ENCODE measurements around the gene AK5. TPM values are rescaled to one million over a fixed set of nuclear protein-coding genes. Genes with fewer than 3 reads are reported as not detected.

The AK5 gene
- total and polyA plus RNA-seq, 2 of the 13 experiments (the other 11 are each of a cell fraction or from before 2014, with no cell fraction given), result not detected

- TF ChIP-seq ARID5B (CRISPR knock-in tag; IDR thresholded peaks at IDR 0.05) (no peak), MEF2D (CRISPR knock-in tag; IDR thresholded peaks at IDR 0.05) (no peak)
Measured at GRCh38 chr1:77428068-77428467, 146.2 kb downstream of the AK5 start (continued).

GRCh38 chr1:77430966-77431690 is 149.3 kb downstream of the AK5 start:
- Histone ChIP-seq H4K20me1 (ENCODE audit: insufficient read depth, low read length) (no peaks in the 10 kb centered on the region), H3K79me2 (ENCODE audit: insufficient read depth, low read length) (no peaks in the 10 kb centered on the region), H3K9me3 (ENCODE audit: low read length) (peaks cover 10% of the 10 kb centered on the region), H3K27me3 (ENCODE audit: control insufficient read depth in 1 of 2, insufficient read depth in 2 of 2, low read length in 2 of 2) (no peaks in the 10 kb centered on the region), H3K4me2 (ENCODE audit: low read depth, low read length) (no peak overlapping the region), H3K4me3 (replicated peaks in 1 of 3; ENCODE audit: insufficient read depth in 1 of 3, low read depth in 2 of 3, low read length in 3 of 3) (no peak overlapping the region), H3K4me1 (ENCODE audit: insufficient read depth, low read length) (no peaks in the 10 kb centered on the region), H2AFZ (ENCODE audit: low read length) (no peak overlapping the region), H3K9ac (ENCODE audit: insufficient read depth, low read depth, low read length) (no peak overlapping the region), H3K36me3 (replicated peaks in 1 of 2; ENCODE audit: control insufficient read depth in 1 of 2, insufficient read depth in 2 of 2, low read length in 2 of 2) (no peaks in the 10 kb centered on the region), H3K27ac (ENCODE audit: extremely low read length, insufficient read depth, low read length) (no peak overlapping the region)
- no peak for TF ChIP-seq GABPB1 (CRISPR knock-in tag; IDR thresholded peaks at IDR 0.05)
- TF ChIP-seq ZFAT (CRISPR knock-in tag; conservative IDR thresholded peaks at IDR 0.05), result no peak
- no peak for TF ChIP-seq PLRG1 (conservative IDR thresholded peaks at IDR 0.05)
- TF ChIP-seq GPBP1L1 (CRISPR knock-in tag; IDR thresholded peaks at IDR 0.05), result no peak
- POLR2A ChIA-PET, result no interaction called here
- no peak for DNase-seq (ENCODE audit: low spot score)
- in situ Hi-C loops (cut with HindIII; ENCODE audit: extremely low pct_ligation_motif_present, low pct_unique_long_range_greater_than_20kb), result no loop called here
- CTCF ChIA-PET (ENCODE audit: low intra/inter-chr PET ratio, low total read pairs), result no interaction called here
- no TSS peak for BruUV-seq (replicated peaks)
- FAIRE-seq, result no peak
- intact Hi-C loops (cut with micrococcal nuclease; ENCODE audit: unreplicated experiment), result no loop called here
- WGBS (ENCODE audit: low lambda C conversion rate), result 2% methylated on average over 4 of the region's 4 CpGs
- no peak for ATAC-seq
